ENCODE measurements around the gene SMIM1.

Gene SMIM1

DNA sequence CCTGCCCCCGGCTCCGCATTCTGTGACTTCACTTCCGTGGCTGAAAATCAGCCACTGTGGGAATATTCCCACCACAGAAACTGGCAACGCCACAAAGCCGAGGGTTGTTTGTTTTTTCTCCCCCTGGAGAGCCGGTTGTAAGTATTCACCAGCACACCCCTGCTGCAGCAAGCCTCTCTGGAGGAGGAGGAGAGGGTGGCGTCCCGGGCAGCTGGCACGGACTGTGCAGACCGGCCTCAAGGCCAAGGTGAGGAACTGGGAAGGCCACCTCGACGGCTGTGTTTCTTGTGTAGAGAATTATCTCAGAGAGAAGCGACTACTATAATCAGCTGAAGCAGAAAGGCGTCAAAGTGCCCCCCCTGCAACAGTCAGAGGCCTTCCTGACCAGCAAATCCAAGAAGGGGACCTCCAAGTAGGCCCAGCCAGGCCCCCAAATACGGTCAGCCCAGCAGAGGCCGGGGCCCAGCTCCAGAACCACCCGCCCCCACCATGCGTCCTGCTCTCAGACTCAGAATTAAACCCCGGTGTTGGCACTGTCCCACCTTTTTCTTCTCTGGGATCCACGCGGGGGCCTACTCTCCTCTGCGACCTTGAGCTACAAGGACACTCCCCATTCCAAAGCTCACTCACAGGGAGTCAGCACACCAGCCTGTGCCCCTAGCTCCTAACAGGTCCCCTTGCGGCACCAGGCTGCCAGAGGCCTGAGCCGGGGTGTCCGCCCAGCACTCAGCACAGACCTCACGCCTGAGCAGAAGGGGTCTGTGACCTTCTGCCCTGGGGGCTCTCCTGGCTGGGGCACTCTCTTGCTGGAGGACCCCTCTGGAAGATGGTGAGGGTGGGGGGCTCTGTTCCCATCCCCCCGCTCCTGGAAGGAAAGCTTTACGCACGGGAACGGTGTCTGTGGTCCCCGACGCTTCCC is 1.2 kb upstream of the SMIM1 start:
- TF ChIP-seq, protein P1, sequence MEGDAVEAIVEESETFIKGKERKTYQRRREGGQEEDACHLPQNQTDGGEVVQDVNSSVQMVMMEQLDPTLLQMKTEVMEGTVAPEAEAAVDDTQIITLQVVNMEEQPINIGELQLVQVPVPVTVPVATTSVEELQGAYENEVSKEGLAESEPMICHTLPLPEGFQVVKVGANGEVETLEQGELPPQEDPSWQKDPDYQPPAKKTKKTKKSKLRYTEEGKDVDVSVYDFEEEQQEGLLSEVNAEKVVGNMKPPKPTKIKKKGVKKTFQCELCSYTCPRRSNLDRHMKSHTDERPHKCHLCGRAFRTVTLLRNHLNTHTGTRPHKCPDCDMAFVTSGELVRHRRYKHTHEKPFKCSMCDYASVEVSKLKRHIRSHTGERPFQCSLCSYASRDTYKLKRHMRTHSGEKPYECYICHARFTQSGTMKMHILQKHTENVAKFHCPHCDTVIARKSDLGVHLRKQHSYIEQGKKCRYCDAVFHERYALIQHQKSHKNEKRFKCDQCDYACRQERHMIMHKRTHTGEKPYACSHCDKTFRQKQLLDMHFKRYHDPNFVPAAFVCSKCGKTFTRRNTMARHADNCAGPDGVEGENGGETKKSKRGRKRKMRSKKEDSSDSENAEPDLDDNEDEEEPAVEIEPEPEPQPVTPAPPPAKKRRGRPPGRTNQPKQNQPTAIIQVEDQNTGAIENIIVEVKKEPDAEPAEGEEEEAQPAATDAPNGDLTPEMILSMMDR (IDR thresholded peaks at IDR 0.05; ENCODE audit: low read depth, low read length) = no peak
- no peak for DNase-seq (ENCODE audit: extremely low read depth, low read depth)

GRCh38 chr1:3772027-3772714 is 378 bp upstream of the SMIM1 start:
- peak; percentile 30 for DNase-seq (ENCODE audit: extremely low read depth, low read depth)
- TF ChIP-seq, protein P1 (IDR thresholded peaks at IDR 0.05; ENCODE audit: low read depth, low read length) = no peak

GRCh38 chr1:3773572-3774275 is 1.2 kb downstream of the SMIM1 start:
- no peak for DNase-seq (ENCODE audit: extremely low read depth, low read depth)
- TF ChIP-seq, protein P1 (IDR thresholded peaks at IDR 0.05; ENCODE audit: low read depth, low read length) = no peak

- no peak for DNase-seq (ENCODE audit: extremely low read depth, low read depth)
- TF ChIP-seq, protein P1 (IDR thresholded peaks at IDR 0.05; ENCODE audit: low read depth, low read length) = no peak
Measured at GRCh38 chr1:3774276-3774945, 1.9 kb downstream of the SMIM1 start.

GRCh38 chr1:3774946-3775489 is 2.5 kb downstream of the SMIM1 start:
- TF ChIP-seq, protein P1 (IDR thresholded peaks at IDR 0.05; ENCODE audit: low read depth, low read length) = no peak
- no peak for DNase-seq (ENCODE audit: extremely low read depth, low read depth)

DNA sequence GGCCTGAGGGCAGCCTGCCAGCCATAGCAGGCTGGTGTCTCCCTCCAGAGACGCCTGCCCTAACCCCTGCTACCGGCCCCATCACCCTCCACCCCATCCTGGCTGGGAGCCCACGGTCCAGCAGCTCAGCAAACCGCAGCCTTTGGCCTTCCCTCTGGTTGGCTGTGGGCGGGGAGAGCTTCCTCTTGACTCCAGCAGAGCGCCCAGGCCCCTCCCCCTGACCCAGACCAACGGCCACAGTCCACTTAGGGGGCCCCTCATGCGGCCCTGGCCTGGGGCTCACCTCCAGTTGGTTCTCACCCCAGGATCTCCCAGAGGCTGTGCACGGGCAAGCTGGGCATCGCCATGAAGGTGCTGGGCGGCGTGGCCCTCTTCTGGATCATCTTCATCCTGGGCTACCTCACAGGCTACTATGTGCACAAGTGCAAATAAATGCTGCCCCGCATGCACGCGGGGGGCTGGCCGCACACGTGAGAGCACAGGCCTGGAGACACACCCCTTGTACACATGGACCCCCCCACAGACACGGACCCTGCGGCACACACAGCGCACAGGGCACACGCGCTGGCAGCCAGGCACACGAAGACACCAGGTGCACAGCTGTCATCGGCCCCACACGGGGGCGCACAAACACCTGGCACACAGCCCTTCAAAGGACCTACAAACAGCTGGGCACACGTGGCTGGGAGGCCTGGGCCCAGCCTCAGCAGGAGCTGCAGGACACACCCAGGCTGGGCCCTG is 3.1 kb downstream of the SMIM1 start:
- TF ChIP-seq, protein P1 (IDR thresholded peaks at IDR 0.05; ENCODE audit: low read depth, low read length) = no peak
- DNase-seq (ENCODE audit: extremely low read depth, low read depth) = peak; percentile 10
